DMS 273 (cell line): ENCODE results near the gene CMSS1.
"Not testable (repeated sequence)": the region's sequence is repeated elsewhere in the genome, so short reads cannot be mapped to it uniquely, and the experiment has no call there.

Source experiments
- DNase-seq: peaks from one replicate; lab custom pipeline; 2025; ENCODE audit not compliant: unreplicated experiment; lab: John Stamatoyannopoulos, UW

The CMSS1 gene

DNA sequence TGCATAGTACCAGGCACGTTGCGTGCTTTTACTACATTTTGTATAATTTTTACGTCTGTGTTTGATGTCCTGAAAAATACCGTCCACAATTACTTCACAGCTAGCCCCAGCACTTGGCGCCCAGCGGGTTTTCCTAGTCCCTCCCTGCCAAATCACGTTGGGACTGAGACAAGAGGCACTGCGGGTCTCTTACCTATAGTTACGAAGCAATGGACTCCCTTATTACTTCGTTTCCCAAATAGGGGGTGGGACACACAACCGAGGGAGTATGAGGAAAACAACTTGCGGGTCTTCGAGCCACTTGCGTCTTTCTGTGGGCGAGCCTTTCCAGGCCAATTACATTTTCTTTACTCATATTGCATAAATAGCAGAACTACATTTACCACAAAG, 620 bp upstream of the CMSS1 start:
- DNase-seq: peak; percentile 76

DNA sequence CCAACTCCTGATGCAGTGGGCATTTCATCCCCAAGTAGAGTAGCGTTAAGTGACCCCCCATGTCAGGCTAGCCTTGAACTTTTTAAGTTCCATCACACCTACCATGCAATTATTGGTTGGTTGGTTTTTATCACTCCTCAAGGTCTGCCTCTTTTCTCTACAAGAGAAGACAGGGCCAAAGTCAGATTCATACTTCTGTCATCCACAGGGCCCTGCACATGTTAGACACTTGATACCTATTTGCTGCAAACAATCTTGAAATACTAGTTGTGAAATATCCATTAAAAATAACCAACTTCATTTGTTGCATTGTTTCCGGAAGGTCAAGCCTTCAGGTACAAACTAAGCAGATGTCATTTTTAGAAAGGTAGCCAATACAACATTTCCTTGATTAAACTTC, 1.2 kb downstream of the CMSS1 start:
- DNase-seq: no peak

DNA sequence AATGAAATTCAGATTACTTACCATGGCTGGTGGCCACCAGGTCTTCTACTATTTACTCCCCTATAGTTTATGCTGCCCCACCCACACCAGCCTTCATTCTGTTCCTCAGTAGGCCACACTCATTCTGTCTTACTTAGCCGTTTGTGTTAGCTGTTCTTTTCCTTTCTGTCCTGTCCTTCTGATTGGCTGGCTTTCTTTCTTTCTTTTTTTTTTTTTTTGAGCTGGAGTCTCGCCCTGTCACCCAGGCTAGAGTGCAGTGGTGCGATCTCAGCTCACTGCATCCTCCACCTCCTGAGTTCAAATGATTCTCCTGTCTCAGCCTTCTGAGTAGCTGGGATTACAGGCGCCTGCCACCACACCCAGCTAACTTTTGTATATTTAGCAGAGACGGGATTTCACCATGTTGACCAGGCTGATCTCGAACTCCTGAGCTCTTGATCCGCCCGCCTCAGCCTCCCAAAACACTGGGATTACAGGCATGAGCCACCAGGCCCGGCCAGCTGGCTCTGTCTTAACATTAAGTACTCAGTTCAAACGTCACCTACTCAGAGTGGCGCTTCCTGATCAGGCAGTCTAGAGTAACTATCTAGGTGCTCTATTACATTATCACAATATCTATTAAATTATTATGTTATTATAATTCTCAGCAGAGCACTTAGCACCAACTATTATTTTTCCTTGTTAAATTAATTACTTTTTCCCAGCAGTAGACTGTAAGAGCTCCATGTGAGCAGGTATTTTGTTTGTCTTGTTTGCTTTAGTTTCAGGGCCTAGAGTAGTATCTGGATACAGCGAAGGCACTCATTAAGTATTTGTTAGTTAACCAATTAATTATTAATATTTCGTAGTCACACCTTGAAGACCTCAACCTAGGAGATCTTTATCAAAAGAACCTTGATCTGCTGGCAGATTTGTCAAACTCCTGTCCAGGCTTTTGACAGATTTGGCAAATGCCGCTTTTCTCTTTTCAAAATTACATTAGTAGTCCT, 6.4 kb downstream of the CMSS1 start:
- DNase-seq: peak; percentile 81

DNA sequence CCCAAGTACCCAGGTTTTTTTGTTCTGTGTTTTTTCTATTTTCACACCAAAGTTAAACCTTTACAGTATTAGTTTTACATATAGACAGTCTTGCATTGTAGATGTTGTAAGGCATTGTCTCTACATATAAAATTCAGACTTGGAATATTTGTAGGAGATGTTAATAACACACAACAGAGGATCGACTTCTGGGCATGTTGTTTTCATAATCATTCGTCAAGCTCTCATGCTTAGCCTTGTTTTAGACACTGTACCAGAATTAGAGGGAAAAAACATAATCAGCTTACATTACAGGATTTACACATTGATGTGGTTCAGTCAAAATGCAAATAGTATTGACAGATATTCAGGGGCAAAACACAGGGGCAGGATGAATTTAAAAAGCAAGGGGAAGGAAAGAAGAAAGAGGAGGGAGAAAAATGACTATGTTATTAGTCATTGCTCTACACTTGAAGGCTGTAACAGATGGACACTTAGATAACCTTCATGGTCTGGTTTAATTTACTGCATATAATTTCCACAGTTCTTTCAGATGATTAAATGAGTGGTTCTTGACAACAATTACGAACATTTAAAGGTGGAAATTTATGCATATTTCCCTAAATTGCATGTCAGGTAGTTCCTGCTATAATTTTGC, 7.5 kb downstream of the CMSS1 start:
- DNase-seq: peak; percentile 68

DNA sequence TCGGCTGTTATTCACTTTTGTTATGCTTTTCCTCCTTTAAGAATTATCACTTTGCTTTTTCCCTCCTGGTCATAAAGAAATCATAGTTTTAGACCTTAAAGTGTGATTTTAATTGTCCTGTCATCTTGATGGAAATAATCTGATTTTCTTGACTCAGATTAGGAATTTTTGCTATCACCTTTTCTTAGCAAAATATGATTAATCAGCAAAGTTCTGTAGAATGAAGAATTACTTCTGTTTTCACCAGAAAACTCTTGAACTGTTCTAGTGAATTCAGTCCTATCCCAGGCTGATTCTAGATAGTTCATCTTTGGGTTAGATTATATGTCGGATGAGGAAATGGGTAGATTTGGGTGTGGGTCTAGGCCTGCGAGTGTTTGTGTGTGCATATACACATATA, 12.2 kb downstream of the CMSS1 start:
- DNase-seq: no peak

DNA sequence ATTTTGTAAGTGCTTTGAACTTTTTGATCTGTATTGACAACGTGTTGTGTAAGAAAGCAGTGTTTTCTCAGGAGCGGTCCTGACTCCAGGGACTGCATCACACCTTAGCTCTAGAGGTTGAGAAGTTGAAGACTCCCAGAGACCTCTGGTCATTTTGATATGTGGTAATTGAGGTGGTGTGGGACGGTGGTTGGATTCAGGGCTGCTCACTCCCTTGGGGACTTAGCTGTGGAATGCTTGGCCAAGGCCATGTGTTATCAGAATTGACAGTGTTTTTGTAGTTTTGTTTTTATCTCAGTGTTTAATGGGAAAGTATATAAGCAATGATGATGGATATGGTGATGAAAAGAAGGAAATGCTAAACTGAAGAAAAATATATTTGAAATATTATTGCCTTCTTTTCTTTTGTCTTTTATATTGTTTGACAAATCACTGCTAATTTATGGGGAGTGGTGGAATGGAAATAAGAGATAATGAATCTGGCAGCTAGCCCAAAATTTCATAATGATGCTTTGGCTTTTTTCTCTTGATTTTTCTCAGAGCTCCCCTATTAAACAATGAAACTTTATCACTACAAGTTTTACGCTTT, 16.0 kb downstream of the CMSS1 start:
- DNase-seq: no peak

DNA sequence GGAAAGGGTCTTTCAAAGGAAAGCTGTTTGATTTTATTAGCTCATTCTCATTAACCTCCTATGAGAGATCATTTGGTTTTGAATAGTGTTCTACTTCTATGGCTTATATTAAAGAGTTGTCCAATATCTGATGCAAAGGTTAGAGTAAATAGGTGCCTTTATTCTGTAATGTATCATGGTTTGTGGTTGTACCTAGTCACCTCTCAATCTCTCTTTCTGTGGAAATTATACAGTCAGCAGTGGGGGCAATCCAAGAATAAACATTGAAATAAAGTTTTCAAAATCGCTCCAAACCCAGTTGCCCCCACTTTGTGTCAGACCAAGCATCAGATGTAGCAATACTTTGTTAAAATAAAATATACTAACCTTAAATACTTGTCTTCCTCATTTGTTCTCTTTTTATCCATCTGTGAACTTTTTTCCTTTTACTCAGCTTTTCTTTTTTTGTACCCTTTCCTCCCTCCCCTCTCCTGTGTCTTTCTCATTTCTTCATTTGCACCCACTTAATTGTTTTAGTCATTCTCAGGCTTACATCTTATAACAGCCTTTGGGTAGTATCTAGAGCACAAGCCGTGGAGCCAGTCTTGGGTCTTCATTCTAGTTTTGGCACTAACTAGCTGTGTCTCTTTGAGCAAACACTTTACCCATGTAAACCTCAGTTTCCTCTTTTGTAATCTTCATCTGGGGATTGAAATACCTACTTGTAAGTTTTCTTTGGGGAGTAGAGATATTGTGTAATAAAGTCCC, 16.7 kb downstream of the CMSS1 start:
- DNase-seq: no peak

DNA sequence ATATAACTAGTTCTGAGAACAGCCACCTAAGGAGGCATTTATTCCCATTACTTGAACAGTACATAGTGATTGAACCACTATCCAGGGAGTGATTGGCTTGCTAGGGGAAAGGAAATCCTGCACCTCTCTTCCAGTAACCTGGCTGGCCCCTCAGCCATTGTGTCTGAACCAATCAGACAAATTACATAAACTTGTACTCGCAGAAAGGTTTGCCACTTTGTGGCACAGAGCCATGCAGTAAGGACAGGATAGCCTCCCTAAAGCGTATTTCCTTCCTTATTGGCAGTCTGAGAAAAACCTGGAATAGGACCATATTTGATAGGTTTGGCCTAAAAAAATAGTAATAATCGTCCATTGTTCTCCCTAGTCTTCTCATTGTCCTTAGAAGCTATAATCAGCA, 19.0 kb downstream of the CMSS1 start:
- no peak for DNase-seq

DNA sequence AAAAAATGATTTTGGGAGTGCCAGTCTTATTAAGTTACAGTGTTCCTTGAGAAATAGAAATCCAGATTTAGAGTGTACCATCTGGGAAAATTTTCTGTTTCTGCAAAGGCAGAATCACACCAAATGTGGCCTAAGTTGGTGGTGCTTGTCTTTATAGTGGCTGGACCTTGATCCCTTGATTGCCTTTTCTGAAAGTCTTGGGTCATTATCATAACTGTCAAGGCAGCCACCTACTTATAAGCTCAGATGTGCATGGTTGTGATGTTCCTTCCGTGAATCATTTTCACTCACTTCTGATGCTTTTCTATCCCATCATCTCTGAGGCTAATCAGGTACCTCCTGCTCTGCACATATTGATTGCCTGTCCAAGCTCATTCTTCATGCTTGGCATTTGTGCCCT, 20.1 kb downstream of the CMSS1 start:
- DNase-seq: no peak

DNA sequence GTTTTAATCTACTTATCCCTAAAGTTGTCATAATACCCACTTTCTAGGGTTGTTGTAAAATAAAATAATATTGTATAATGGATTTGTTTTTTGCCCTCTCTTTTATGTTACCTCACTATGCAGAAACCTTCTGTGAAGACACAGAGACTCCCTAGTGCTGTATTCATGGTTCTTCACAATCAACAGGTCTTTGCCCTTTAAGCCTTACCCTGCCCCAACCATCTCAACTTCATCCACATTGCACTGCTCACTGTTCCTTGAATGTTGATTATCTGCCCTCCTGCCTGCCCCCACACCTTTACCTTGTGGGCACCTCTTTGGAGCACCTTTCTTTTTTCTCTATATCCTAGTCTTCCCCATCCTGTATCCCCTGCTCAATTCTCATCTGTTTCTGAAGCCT, 21.1 kb downstream of the CMSS1 start:
- no peak for DNase-seq

DNA sequence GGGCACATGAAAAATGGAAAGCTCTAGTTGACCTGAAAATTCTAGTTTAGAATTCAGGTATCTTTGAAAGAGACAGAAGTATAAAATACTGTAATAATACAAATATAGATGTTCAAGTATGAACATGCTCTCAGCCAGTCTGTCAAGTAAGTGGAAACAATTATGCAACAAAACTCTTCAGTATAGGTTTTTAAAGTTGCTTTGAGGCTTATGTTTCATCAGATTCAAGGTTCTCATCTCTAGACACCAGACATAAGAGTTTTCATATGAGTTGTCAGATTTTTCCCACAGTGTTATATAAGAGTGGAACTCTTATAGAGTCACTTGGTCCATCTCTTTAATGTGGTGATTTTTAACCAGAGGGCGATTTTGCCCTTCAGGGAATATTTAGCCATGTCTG, 22.0 kb downstream of the CMSS1 start:
- no peak for DNase-seq

DNA sequence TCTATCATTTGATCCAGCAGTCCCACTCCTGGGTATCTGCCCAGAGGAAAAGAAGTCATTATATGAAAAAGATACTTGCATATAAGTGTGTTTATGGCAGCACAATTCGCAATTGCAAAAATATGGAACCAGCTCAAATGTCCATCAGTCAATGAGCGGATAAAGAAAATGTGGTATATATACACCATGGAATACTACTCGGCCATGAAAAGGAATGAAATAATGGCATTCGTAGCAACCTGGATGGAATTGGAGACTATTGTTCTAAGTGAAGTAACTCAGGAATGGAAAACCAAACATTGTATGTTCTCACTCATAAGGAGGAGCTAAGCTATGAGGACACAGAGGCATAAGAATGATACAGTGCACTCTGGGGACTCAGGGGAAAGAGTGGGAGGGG, 24.3 kb downstream of the CMSS1 start:
- not testable (repeated sequence) for DNase-seq

DNA sequence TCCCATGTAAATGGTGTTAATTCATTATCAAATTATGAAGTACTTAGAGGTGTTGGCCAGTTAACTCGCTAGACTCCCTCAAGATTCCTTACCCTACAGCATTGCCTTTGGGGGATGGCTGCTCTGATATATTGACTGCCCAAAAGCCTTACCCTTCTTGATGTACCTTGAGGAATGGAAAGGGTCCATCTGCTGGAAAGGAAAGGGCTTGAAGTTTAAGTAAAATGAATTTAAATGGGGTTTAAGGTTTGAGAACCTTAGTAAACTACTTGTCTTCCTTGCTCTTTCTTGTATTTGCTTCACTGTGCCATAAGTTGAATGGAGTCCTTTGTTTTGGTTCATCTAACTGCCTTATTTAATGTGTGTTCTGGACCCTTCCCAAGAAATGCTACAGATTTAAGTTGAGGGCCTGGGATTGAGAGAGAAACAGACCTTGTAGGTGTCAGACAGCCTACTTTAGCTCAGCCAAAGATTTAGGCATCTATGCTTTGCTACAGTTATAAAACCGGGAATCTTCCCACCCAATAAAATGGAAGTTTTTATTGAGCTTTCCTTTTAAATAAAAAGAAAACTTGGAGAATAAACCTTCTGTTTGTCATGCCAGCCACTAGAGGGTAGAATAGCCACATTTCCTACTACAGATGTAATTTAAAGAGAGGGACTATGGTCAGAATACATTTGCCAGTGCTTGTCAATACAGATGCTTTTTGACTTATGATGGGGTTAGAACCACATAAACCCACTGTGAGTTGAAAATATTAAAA, 25.3 kb downstream of the CMSS1 start:
- DNase-seq: peak; percentile 70

DNA sequence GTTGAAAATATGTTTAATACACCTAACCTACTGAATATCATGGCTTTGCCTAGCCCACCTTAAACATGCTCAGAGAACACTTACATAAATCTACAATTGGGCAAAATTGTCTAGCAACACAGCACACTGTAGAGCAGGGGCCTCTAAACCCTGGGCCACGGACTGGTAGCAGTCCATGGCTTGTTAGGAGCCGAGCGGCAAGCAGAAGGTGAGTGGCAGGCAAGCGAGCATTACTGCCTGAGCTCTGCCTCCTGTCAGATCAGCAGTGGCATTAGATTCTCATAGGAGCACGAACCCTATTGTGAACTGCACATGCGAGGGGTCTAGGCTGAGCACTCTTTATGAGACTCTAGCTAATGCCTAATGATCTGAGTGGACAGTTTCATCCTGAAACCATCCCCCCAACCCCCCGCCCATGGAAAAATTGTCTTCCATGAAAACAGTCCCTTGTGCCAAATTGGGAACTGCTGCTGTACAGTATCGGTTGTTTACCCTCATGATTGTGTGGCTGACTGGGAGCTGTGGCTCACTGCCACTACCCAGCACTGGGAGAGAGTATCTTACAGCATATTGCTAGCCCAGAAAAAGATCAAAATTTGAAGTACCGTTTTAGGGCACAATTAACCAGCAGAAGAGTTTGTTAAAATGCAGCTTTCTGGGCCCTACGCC, 26.1 kb downstream of the CMSS1 start:
- no peak for DNase-seq

DNA sequence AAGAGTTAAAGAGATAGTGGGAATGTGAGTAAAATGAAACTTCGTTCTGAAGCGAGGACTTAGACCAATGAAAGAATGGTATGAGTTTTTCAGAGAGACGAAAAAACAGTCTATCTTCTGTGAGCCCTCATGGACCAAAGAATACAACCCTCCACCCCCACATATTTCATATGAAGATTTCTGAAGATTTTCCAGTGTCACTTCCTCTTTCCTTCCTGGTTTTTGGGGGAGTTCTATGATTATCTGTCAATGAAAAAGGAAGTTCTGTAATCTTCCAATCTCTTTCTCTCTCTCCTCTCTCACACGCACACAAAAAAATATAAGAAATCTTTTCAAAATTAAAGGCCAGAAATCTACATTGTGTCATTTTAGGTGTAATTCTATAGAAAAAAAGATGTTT, 27.7 kb downstream of the CMSS1 start:
- no peak for DNase-seq

DNA sequence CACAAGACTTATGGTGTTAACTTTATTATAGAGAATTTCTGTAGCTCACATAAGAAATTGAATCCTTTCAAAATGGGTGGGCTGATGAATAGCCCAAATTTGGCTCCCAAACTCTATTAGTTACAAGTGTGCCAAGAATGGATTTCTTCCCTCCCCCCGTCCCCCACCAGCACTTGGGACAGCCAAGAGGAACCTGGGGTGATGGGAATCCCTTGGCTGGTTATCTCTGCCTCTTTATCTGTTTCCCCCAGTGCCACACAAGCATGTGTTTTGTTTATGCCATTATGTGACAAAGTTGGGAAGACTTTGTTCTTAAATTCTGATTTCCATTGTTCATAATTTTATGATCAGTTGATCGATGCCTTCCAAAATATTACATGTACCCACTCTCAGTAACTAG, 28.3 kb downstream of the CMSS1 start:
- no peak for DNase-seq

DNA sequence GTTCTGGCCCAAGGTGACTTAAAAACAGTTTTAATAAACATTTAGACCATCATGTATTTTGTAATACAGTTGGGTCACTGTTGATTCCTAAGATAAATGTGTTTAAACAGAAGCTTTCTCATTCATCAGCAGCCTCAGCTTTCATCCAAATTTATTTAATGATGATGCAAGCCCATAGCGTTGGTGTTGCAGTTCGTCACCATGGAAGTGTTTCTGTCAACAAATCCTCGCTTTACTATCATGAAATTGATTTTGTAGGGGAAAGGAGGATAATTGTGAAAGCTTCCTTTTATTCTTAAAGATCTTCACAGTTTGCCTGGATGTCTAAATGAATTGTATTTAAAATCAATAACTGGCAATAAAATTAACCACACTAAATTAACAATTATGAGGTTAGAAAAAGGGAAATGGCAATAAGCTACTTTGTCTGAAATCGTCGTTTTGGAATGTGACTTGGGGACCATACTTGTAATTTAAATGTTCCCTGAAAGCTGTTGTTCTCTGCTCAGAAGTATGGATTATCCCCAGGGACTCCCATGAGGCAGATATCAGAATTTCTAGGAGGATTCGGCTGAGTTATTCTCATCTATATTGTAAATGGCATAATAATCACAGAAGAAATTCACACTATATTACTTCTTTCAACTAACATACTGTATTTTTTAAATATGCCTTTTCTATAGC, 29.0 kb downstream of the CMSS1 start:
- DNase-seq: no peak

DNA sequence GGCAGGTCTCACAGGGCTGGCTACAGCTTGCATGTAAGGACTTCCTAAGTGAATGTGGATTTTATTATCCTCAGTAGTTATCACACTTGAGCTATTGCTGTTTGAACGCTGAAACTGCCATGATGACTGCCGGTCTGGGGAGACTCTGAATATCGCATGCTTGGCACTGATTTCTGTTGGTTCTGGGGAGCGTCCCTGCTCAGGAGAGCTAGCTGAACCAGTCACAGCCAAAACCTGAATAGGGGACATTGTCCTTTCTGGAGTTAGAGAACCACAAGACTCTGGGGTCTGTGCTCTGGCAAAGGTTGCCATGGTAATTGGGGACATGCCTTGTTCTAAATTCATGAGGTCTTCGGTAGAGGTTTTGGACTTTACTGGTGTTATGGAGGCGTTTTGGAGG, 30.8 kb downstream of the CMSS1 start:
- DNase-seq: no peak

DNA sequence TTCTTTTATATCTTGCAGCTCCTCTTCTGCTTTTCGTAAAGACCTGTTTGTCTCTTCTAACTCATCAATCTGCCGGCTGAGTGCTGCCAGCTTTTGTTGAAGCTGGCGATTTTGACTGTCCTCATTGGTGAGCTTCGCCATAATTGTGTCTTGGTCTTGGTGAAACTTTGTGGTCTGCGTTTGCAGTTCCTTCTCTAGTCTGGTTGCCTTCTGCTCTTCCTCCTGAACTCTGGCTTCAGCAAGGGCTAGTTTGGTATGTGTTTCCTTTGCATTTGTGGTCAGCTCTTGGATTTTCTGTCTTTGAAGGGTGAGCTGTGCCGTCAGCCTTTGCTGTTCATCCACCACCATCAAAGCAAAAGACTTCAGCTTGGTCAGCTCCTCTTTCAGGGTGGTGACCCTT, 32.9 kb downstream of the CMSS1 start:
- no peak for DNase-seq

DNA sequence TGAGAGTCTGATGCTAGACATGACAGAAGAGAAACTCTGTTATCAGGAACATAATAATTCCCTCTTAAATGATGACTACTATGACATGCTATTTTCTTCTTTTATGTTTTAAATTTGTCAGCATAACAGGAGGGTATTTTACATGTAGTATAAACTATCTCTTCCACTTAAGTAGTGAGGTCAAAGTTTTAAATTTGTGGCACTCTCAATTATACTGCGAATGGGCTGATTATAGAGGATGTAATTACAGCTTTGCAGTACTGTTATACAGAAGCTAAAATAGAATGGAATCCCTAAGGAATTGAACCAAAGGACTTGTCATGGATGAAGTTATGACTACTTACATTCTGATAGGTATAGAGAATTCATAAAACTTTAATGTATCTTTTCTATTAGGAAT, 34.3 kb downstream of the CMSS1 start:
- DNase-seq: no peak
